COLO668 (cell line): ENCODE results near the gene DCN.

ENCODE experiments used
- DNase-seq: peaks from one replicate; lab custom pipeline; 2025; ENCODE audit not compliant: unreplicated experiment; lab: John Stamatoyannopoulos, UW

DCN gene

DNA sequence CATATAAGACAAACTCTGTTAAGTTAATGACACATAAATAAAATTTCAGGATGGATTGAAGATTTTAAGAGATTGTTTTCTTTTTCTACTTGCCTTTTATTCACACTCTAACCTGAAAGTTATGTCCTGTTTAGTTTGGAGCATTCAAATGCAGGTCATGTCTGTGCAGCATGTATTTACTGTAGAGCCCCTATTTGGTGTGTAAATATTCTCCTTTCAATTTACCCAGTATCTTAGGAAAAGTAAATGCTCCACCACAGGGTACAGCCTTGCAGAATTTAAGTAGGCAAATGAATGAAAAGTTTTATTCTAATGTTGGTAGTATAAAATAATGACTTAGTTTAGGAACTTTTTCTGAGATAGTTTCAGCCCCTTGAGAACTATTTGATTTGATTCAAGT is 6.2 kb upstream of the DCN start:
- DNase-seq: no peak

DNA sequence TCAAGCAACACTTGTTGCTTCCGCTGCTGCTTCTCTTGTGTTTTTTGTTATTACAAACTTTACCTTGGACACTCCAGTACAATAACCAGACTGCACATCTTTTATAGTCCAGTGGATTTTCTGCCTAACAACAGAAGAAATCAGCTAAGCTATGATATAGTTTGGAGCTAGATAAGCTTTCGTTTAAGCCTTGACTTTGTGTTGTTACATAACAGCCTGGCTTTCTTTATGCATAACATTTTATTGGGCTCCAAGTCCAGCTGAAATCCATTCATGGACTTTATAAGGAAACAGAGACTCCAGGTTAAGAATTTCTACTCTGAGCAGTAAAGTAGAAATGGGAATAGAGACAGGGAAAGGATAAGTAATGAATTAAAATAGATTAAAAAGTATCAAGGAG is 3.5 kb upstream of the DCN start:
- no peak for DNase-seq

DNA sequence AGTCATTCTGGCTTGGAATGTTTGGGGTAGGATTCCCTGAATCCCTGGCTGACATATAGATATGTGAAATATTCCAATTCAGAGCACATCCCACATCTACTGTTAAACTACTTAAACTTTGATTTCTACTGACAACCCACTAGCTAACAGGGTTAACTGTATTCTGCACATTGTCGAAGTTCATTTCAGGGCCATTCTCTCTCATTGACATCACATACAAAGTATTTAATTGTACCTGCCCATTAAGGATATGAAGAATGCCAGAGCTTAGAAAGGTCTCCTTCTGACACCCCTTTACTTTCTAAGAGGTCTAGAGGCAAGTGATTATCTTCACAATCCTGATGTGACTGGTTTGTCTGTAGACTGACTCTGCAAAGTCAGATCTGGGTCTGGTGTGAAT is 2.8 kb upstream of the DCN start:
- no peak for DNase-seq

DNA sequence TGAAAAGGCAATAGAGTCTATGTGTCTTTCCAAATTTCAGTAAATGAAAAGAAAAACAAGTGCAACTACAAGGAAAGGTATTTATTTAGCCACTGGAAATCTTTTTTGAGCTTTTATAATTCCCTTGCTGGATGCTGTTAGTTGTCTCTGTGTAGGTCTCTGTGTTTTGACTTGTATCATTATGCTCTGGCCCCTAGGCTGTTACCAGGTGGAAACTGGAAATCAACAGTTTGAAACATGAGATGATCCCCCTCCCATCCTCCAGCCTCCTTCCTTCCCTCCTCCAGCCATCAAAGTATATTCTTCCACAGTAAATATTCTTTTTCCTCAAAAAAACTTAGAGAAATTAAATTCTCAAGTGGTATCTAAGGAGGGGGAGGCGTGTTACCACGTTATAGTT is 934 bp upstream of the DCN start:
- DNase-seq: no peak

DNA sequence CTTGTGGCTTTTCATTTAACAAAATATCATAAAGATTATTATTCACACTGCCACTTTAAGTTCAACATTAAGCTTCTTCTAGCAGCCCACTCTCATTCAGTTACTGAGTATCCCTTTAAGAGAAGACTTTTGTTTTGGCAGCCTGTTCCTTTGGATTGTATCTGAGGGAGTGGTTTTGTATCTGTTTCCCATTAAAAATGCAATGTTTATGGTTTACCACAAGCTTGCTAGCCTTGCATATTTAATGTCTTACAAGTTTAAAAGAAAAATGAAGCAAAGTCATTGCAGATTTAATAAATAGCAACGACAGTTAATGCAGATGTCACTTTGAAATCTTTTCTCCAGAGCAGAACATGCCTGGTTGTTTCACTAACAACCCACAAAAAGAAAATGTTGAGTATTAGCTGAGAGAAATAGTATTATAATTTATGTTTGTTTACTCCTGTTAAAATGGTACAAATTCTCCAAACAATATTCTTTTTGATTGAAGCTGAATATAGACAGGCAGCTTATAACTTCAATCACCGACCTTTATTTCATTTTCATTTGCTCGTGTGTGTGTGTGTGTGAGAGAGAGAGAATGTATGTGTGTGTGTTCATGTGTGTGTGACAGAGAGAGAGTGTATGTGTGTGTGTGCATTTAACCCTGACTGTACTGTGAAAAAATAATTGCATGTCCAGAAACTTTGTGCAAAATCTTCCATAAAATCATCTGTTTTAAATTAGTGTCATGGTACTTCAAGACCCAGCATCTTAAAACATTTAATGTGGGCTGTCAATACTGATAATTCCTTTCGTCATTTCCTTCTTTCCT is 1.8 kb downstream of the DCN start:
- DNase-seq: no peak

DNA sequence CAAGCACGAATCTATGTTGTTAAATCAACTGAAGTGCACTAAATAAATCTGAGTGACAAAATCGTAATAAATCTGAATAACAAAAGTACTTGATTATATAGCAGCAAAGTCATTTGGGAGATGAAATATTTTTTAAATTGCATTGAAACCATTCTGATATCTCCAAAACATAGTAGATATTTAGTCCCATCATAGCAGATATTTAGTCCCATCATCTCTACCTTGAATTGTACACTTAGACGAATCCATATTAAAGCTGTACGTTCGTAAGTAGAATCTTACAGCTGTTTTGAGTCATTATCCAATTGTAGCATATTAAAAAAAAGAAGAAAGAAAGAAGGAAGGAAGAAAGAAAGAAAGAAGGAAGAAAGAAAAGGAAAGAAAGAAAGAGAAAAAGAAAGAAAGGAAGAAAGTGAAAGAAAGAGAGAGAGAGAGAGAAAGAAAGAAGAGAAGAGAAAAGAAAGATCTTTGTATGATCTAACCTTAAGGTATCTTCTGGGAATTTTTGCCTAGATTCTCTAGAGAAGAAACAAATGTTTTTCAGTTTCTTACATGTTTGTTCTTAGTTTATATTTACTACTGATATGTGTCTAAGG is 2.6 kb downstream of the DCN start:
- no peak for DNase-seq

DNA sequence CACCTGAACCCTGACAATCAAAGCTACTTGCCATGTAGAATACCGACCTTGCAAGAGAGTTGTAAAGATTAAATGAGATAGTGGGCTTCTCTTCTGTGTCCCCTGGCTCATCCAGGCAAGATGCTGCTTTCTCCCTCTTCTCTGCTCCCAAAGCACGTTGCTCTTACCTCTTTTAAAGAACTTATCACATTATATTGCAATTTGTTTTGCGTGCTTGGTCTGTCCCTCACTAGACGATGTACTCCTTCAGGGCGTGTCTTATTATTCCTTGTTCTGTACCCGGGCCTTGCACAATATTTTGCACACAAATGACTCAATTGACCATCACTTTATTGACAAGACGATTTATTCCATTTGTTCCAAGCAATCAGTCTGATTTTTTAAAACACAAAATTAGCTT is 3.3 kb downstream of the DCN start:
- DNase-seq: no peak

DNA sequence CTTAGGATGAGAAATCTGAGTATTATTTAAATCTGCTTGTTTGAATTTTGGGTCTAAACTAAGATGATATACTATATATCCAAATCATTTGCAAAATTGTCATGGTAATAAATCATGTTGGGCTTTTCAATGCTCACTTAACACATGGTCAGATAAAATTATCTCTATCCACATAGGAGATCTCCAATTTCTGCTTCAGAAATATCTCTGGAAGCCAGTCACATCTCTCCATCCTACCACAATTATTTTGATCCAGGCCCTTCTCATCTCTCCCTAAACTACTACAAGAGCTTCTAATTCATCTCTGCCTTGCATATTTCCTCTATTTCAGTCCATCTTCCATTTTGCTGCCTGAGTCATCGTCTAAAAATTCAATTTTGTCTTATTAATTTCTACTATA is 3.8 kb downstream of the DCN start:
- no peak for DNase-seq

DNA sequence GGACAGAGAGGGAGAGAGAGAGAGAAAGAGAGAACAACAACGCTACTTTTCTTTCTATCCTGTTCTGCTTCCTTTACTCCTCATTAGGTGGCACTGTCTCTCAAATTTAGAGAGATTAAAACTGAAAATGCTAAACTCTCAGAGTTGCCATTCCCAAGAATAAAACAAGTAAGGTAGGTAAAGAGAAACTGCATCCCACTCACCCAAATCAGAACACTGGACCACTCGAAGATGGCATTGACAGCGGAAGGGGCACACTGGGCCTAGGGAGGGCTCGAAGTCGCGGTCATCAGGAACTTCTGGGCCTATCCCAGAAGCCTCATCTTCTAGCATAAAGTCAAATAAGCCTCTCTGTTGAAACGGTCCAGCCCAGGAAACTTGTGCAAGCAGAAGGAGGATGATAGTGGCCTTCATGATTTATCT is 4.5 kb downstream of the DCN start:
- DNase-seq: no peak

DNA sequence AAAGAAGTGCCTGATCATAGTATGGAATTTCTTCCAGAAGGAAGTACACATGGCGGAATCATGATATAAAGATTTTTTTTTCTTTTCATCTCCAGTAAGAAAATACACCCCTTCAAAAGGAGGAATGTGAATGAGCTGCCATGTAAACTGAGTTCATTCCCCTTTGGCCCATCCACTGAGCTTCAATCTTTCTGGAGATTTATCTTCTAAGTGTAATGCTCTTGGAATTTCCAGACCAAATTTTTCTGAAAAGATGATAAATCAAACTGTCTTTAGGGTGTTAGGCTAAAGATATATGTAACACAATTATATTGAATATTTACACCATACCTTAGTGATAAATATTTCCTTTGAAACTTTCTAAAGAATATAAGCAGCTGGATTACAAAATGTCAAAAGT is 5.2 kb downstream of the DCN start:
- DNase-seq: no peak

DNA sequence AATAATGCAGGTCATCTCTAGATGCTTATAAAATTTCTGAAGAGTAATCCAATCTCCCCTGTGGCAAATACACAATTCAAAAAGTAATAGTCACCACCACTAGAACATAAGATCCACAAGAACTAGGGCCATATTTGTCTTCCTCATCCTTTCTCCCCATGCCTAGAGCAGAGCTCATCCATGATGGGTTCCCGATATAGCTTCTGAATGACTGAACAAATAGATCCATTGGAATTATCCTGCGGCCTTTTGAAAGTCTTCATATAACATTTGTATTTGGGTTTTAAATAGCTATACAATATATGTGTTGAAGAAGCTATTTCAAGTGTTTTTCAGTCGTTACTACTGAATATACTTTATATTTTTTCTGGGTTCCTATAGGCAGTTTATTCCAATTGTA is 5.7 kb downstream of the DCN start:
- no peak for DNase-seq

DNA sequence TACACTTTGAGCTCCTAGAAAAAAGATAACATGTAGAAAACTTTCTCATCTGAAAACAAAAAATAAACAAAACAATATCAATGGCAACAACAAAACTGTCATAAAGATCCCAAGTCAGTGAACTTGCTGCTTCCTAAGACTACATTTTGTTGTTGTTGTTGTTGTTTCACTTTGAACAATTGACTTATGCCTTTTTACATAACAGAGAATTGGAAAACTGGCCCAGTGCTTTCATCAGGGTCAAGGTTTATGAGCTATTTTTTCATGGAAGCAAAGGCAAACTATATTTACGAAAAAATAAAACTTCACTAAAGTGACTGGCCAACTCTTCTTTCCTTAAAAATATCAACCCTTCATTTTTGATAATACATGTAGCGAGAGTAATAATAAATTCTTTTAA is 6.3 kb downstream of the DCN start:
- no peak for DNase-seq

DNA sequence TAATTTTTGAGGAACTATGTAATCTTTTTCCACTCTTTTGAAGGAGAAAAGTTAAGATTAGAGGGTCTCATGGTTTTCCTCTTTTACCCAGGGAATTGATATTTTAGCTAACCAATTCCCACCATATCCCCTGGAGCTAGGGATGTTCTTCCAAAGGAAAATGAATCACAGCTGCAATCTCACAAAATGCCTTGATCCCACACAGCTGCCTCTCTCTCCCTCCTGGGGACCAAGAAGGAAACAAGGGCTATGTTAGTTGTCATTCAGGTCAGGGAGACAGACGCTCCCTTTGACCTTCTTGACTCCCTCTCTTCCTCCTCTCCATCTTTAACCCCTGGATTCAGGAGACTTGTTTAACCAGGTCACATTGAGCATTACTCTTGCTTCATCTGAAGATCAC is 9.5 kb downstream of the DCN start:
- no peak for DNase-seq

DNA sequence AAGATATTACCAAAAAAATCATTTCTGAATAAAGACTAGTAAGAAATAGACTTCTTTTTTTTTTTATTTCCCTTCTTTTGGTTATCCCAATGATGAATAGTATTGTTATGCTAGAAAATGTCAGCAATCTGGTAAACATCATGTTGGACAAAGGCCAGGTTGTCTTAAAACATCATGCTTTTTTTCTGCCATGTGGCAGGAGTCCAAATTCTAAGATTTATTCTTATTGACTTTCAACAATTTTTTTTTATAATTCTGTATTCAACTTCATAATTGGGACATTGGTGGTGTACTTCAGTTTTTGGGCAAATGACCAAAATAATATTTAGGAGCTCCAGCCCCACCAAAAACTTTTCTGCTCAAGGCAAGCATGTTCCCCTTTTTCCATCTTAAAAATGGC is 10.5 kb downstream of the DCN start:
- no peak for DNase-seq

DNA sequence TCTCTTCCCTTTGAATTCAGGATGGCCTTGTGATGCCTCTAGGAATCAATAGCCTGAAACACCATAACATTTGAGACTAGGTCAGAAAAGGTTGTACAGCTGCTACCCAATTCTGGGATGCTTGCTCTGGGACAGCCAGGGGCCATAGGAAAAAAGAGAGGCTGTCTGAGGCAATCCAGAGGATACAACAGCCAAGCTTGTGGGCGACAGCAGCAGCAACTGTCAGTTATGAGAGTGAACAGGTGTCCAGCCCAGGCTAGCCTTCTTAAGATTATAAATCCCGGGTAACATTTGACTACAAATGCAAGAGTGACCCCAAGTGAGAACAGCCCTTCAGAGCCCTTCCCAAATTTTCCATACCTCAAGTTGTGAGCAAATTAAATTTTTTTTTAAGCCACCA is 11.1 kb downstream of the DCN start:
- DNase-seq: no peak

DNA sequence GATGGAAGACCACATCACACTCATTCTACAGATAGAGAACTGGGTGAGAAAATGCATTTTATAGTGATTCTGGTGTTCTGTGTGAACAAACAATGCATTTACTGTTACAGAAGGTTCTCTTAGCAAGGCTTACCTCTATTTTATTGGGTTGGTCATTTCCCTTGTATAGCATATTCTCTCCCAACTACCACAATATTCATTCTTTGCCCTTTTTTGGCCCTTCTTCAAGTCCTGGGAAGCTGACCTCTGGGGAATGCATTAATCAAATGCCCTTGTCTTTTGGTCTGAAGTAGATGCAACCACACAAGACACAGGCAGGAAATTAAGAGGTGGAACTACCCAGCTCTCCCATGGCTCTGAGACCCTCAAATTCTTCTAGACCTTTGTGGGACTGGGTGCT is 19.5 kb downstream of the DCN start:
- DNase-seq: no peak

DNA sequence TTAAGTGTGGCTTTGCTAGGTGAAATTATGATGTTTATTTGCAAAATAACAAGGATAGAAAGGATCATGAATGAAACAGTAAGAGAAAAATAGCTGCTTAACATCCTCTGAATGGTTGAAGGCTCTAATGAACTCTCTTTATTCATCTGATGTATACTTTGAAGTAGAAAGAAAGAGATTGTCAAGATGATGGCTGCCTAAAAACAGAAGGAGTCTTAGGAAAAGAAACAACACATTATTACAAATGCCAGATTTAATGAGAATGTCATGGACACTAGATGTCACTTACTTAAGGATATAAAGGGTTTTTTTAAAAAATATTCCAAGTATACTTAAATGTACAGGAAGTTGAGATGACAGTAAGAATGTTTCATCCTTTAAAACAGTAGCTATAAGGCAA is 21.6 kb downstream of the DCN start:
- no peak for DNase-seq

DNA sequence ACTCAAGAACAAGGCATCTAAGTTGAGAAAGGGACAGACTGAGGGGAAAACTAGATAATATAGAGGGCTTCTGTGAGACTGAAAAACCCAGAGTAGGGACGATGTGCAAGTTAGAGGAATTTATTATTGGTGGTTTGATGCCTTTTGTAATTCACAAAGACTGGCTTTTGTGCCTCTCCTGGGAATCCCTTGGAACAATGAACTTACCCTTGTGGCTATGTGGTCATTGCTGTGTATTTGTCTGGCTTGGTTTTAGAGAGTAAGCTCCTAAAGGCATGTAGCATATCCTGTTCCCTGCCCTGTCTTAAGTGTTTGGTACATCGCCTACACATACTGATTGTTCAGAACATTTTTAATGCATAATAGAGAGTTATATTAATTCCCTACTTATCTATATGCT is 26.6 kb downstream of the DCN start:
- DNase-seq: no peak

DNA sequence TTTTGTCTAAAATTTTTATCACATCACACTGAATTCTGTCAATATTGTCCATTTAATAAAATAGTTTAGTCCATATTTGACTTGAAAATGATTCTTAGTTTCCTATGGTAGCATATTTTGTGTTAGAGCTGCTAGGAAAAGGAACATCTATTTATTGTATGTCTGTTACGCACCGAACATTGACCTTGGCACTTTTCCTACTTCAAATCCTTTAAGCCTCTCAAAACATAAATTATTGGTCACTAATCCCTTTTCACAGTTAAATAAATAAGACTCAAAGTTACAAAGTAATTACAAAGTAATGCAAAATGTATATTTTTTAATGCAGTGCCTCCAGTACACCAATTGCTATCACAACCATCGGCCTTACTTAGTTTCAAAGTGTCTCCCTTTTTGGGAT is 28.5 kb downstream of the DCN start:
- no peak for DNase-seq

DNA sequence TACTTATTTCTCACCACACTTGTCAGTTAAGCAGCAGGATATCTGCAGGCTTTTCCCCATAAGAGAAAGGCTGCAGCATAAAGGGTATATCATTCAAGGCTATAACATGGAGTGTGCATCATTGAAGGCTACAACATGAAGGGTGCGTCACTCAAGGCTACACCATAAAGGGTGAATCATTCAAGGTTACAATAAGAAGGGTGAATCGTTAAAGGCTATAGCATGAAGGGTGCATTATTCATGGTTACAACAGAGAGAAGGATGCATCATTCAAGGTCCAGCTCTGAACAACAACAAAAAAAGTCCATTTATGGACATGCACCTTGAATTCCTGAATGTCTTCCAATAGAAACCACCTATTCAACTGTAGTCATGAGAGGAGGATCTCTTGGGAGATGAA is 38.6 kb downstream of the DCN start:
- DNase-seq: no peak

DNA sequence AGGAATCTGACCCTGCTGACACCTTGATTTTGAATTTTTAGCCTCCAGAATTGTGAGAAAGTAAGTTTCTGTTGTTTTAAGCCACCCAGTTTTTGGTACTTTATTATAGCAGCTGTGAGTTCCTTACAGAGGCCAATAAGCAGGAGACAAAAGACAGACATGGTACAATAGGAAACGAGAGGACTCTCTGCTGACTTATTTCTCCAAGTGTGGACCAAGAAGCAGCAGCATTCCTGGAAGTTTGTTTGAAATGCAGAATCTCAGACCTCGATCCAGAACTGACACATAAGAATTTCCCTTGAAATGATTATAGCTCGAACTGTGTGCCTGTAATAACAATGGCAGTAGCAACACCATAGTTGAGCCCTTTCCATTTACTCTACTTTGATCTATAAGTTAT is 39.4 kb downstream of the DCN start:
- DNase-seq: no peak

DNA sequence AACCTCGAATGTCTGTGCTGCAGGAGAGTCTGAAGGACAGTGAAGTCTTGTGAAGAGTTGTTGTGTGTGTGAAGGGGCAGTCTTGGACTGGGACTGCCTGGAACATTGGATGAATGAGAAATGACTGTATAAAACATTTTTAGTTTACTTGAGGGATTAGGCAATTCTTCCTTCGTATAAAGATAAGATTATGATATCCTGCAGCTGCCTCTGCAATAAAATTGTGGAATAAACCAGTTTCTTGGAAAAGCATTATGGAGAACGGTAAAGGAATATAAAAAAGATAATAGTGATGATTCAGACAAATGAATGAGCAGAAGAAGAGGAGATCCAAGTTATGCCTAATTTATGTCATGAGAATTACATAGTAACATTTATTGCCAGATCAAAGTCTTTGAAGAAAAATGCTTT is 40.4 kb downstream of the DCN start:
- DNase-seq: no peak
